ENCODE results near the gene DDRGK1.

Gene DDRGK1

GRCh38 chr20:3171391-3172125, 32.9 kb downstream of the DDRGK1 start:
- Histone ChIP-seq H3K79me2 (ENCODE audit: insufficient read depth, low read length) (no peaks in the 10 kb centered on the region), H3K27ac (ENCODE audit: low read depth, low read length) (no peak overlapping the region), H4K20me1 (ENCODE audit: low read depth, low read length) (no peaks in the 10 kb centered on the region), H3K4me2 (ENCODE audit: low read depth, low read length, poor library complexity, severe bottlenecking) (no peak overlapping the region), H2AFZ (ENCODE audit: low read depth, low read length, severe bottlenecking) (no peak overlapping the region), H3F3A (ENCODE audit: insufficient read depth) (peaks cover 13% of the 10 kb centered on the region; the same call in 1 of the 2 replicates), H3K36me3 (ENCODE audit: low read length) (no peaks in the 10 kb centered on the region), H3K4me3 (ENCODE audit: insufficient read depth, low read length, poor library complexity, severe bottlenecking) (no peak overlapping the region), H3K9me2 (replicated peaks; ENCODE audit: insufficient read depth, low read length) (no peaks in the 10 kb centered on the region), H3K27me3 (ENCODE audit: low read length) (no peaks in the 10 kb centered on the region), H3K9ac (ENCODE audit: low read length) (no peak overlapping the region), H3K9me3 (ENCODE audit: insufficient read depth, low read length) (no peaks in the 10 kb centered on the region)
- no peak for TF ChIP-seq EZH2phosphoT487 (conservative IDR thresholded peaks at IDR 0.05; ENCODE audit: low read length)
- no peak for TF ChIP-seq CTCF (IDR thresholded peaks at IDR 0.05; ENCODE audit: insufficient read depth, low read length, poor library complexity, severe bottlenecking)

GRCh38 chr20:3168829-3169590, 35.5 kb downstream of the DDRGK1 start:
- Histone ChIP-seq H3K9me3 (ENCODE audit: insufficient read depth, low read length) (no peaks in the 10 kb centered on the region), H3K9ac (ENCODE audit: low read length) (no peak overlapping the region), H3K9me2 (replicated peaks; ENCODE audit: insufficient read depth, low read length) (no peaks in the 10 kb centered on the region), H3K27ac (ENCODE audit: low read depth, low read length) (no peak overlapping the region), H4K20me1 (ENCODE audit: low read depth, low read length) (no peaks in the 10 kb centered on the region), H3K4me2 (ENCODE audit: low read depth, low read length, poor library complexity, severe bottlenecking) (no peak overlapping the region), H3K79me2 (ENCODE audit: insufficient read depth, low read length) (no peaks in the 10 kb centered on the region), H3K36me3 (ENCODE audit: low read length) (no peaks in the 10 kb centered on the region), H3K4me3 (ENCODE audit: insufficient read depth, low read length, poor library complexity, severe bottlenecking) (no peak overlapping the region), H2AFZ (ENCODE audit: low read depth, low read length, severe bottlenecking) (no peak overlapping the region), H3K27me3 (ENCODE audit: low read length) (no peaks in the 10 kb centered on the region), H3F3A (ENCODE audit: insufficient read depth) (no peaks in the 10 kb centered on the region)
- no peak for TF ChIP-seq CTCF (IDR thresholded peaks at IDR 0.05; ENCODE audit: insufficient read depth, low read length, poor library complexity, severe bottlenecking)
- TF ChIP-seq EZH2phosphoT487 (conservative IDR thresholded peaks at IDR 0.05; ENCODE audit: low read length): no peak

- no peak for TF ChIP-seq EZH2phosphoT487 (conservative IDR thresholded peaks at IDR 0.05; ENCODE audit: low read length)
- TF ChIP-seq CTCF (IDR thresholded peaks at IDR 0.05; ENCODE audit: insufficient read depth, low read length, poor library complexity, severe bottlenecking): no peak
- Histone ChIP-seq H3K9ac (ENCODE audit: low read length) (no peak overlapping the region), H3F3A (ENCODE audit: insufficient read depth) (no peaks in the 10 kb centered on the region), H3K27ac (ENCODE audit: low read depth, low read length) (no peak overlapping the region), H3K9me2 (replicated peaks; ENCODE audit: insufficient read depth, low read length) (no peaks in the 10 kb centered on the region), H3K79me2 (ENCODE audit: insufficient read depth, low read length) (no peaks in the 10 kb centered on the region), H4K20me1 (ENCODE audit: low read depth, low read length) (no peaks in the 10 kb centered on the region), H2AFZ (ENCODE audit: low read depth, low read length, severe bottlenecking) (no peak overlapping the region), H3K27me3 (ENCODE audit: low read length) (no peaks in the 10 kb centered on the region), H3K9me3 (ENCODE audit: insufficient read depth, low read length) (no peaks in the 10 kb centered on the region), H3K4me3 (ENCODE audit: insufficient read depth, low read length, poor library complexity, severe bottlenecking) (no peak overlapping the region), H3K4me2 (ENCODE audit: low read depth, low read length, poor library complexity, severe bottlenecking) (no peak overlapping the region), H3K36me3 (ENCODE audit: low read length) (no peaks in the 10 kb centered on the region)
Observed at GRCh38 chr20:3168079-3168828, 36.2 kb downstream of the DDRGK1 start.

All from SU-DHL-6 (cell line).